Endothelial cell of umbilical vein (primary cell): ENCODE data around the gene MEOX1. TPM values are rescaled to one million over a fixed set of nuclear protein-coding genes. Genes with fewer than 3 reads are reported as not detected.

Source experiments
- BruUV-seq: library from RNA; stranded (reverse); fragments of 400-500 nt; replicated peaks from 2 replicates; lab custom pipeline; 2021; lab: Mats Ljungman, UMichigan
- CTCF ChIA-PET: fragments of 300-600, 350-600 bp; sonication (Branson Sonifier 250); formaldehyde crosslinking; loops from one replicate; lab custom pipeline; 2021; ENCODE audit warnings: antibody characterized with exemption, inconsistent platforms; lab: Charles Lee
- POLR2A ChIA-PET: fragments of 300-600, 350-600 bp; sonication (Branson Sonifier 250); formaldehyde crosslinking; loops from one replicate; lab custom pipeline; 2021; ENCODE audit warnings: antibody characterized with exemption, inconsistent platforms; lab: Charles Lee
- DNase-seq: peaks from one replicate; pipeline ENCODE4 v3.0.0-alpha.2; 2011; ENCODE audit warnings: low read depth, low spot score
- FAIRE-seq: peaks from 2 replicates; lab custom pipeline; 2011; peaks lifted over from hg19 to GRCh38; lab: Jason Lieb, UNC
- H2AFZ ChIP-seq: 2 replicates; pipeline ENCODE4 v1.6.0; 2012; ENCODE audit warnings: low read depth, low read length, control low read depth, inconsistent platforms
- H3K27ac ChIP-seq: 2 replicates; pipeline ENCODE4 v1.5.1; 2011; ENCODE audit warnings: low read depth, mild to moderate bottlenecking, control low read depth, low read length, moderate library complexity; ENCODE audit not compliant: insufficient read depth
- H3K27me3 ChIP-seq, 2 experiments: 2 replicates each; pipeline versions ENCODE4 v1.6.0 to v1.6.1; 2011; ENCODE audit warnings: low read length in 2 of 2, mixed read lengths in 1 of 2; ENCODE audit not compliant: control insufficient read depth in 2 of 2, insufficient read depth in 2 of 2
- H3K36me3 ChIP-seq, 2 experiments: 2 replicates in 1 of 2; 3 replicates in 1 of 2; pipeline ENCODE4 v1.5.1; 2011; ENCODE audit warnings: low read length in 2 of 2, mild to moderate bottlenecking in 1 of 2, moderate library complexity in 1 of 2; ENCODE audit not compliant: control insufficient read depth in 2 of 2, insufficient read depth in 2 of 2; ENCODE audit errors: extremely low read depth in 1 of 2
- H3K4me1 ChIP-seq: 3 replicates; pipeline ENCODE4 v1.5.1; 2011; ENCODE audit warnings: mild to moderate bottlenecking, low read length; ENCODE audit not compliant: control insufficient read depth, insufficient read depth; ENCODE audit errors: extremely low read depth
- H3K4me2 ChIP-seq: 2 replicates; pipeline ENCODE4 v1.6.1; 2011; ENCODE audit warnings: low read length, control low read depth, mixed read lengths; ENCODE audit not compliant: insufficient read depth
- H3K4me3 ChIP-seq, 3 experiments: fragments of 200-600 bp in 1 of 3; sonication (generic), shearing (Covaris generic) in 1 of 3; replicated peaks in 1 of 3; 2 replicates each; pipeline ENCODE4 v1.5.1; 2011 to 2016; ENCODE audit warnings: control low read depth in 3 of 3, low read length in 3 of 3, mild to moderate bottlenecking in 2 of 3, inconsistent platforms in 1 of 3, low read depth in 1 of 3, moderate library complexity in 1 of 3; ENCODE audit not compliant: insufficient read depth in 1 of 3
- H3K79me2 ChIP-seq: 2 replicates; pipeline ENCODE4 v1.6.0; 2012; ENCODE audit warnings: low read length, inconsistent platforms; ENCODE audit not compliant: control insufficient read depth, insufficient read depth
- H3K9ac ChIP-seq: replicated peaks from 2 replicates; pipeline ENCODE3; 2011; ENCODE audit warnings: low read length, control low read depth; ENCODE audit not compliant: insufficient read depth; ENCODE audit errors: extremely low read depth
- H3K9me1 ChIP-seq: replicated peaks from 3 replicates; pipeline ENCODE4 v1.6.0; 2011; ENCODE audit warnings: mild to moderate bottlenecking, low read length; ENCODE audit not compliant: control insufficient read depth, insufficient read depth; ENCODE audit errors: extremely low read depth
- H3K9me3 ChIP-seq: replicated peaks from 2 replicates; pipeline ENCODE4 v1.5.1; 2012; ENCODE audit warnings: low read length, inconsistent platforms; ENCODE audit not compliant: control insufficient read depth, insufficient read depth
- H4K20me1 ChIP-seq: replicated peaks from 2 replicates; pipeline ENCODE3; 2011; ENCODE audit warnings: mild to moderate bottlenecking, low read length; ENCODE audit not compliant: control insufficient read depth, insufficient read depth; ENCODE audit errors: extremely low read depth
- EZH2 ChIP-seq: IDR thresholded peaks from 2 replicates; pipeline ENCODE4 v1.6.1; 2012; ENCODE audit warnings: borderline replicate concordance, low read depth, mild to moderate bottlenecking, moderate library complexity, low read length, inconsistent platforms; ENCODE audit not compliant: severe bottlenecking
- FOS ChIP-seq: IDR thresholded peaks from 2 replicates; pipeline ENCODE4 v1.6.1; 2011; ENCODE audit warnings: mild to moderate bottlenecking, low read length, moderate library complexity, borderline replicate concordance; ENCODE audit not compliant: insufficient read depth
- GATA2 ChIP-seq: IDR thresholded peaks from 2 replicates; pipeline ENCODE4 v1.7.0; 2011; ENCODE audit warnings: low read depth, mild to moderate bottlenecking, moderate library complexity, mixed read lengths, low read length; ENCODE audit not compliant: insufficient read length, insufficient read depth
- JUN ChIP-seq: IDR thresholded peaks from 2 replicates; pipeline ENCODE4 v1.6.1; 2011; ENCODE audit warnings: borderline replicate concordance, low read depth; ENCODE audit not compliant: insufficient read length, insufficient read depth
- MYC ChIP-seq: IDR thresholded peaks from one replicate; pipeline ENCODE4 v1.6.1; 2011; ENCODE audit warnings: mild to moderate bottlenecking, low read depth, low read length
- POLR2A ChIP-seq: IDR thresholded peaks from 2 replicates; pipeline ENCODE4 v1.6.1; 2012; ENCODE audit warnings: low read depth, mild to moderate bottlenecking, control low read depth, low read length
- POLR2AphosphoS5 ChIP-seq: IDR thresholded peaks from 2 replicates; pipeline ENCODE4 v1.6.1; 2012; ENCODE audit warnings: low read depth, mild to moderate bottlenecking, control low read depth, low read length, moderate library complexity; ENCODE audit not compliant: insufficient read depth
- dilution Hi-C: fragments of 300-500 bp; cut with MboI; formaldehyde crosslinking; loops from one replicate; pipeline ENCODE4 v1.15.0; 2019; ENCODE audit warnings: low sequenced_read_pairs; ENCODE audit not compliant: extremely low pct_ligation_motif_present
- intact Hi-C: fragments of 100-400 bp; cut with micrococcal nuclease; formaldehyde crosslinking; loops from one replicate; pipeline ENCODE4 v1.10.0; 2022
- polyA plus RNA-seq, 4 experiments: library from polyadenylated mRNA; depleted of rRNA in 3 of 4; stranded (reverse) in 3 of 4; unstranded in 1 of 4; fragments of >200 nt; gene quantifications; 2 replicates each; pipeline versions ENCODE4 v1.2.1 to v1.2.3, GENCODE V29; 2011 to 2012; ENCODE audit warnings: missing spikeins in 1 of 4
- total RNA-seq: library from RNA; stranded (reverse); gene quantifications from 2 replicates; pipeline ENCODE4 v1.2.3, GENCODE V29; 2021
- TF ChIP-seq, protein P1 (sequence below): IDR thresholded peaks from 2 replicates; pipeline ENCODE4 v1.6.1; 2011; ENCODE audit not compliant: insufficient read depth, insufficient read length
- TF ChIP-seq, protein P2 (sequence below), 2 donors: IDR thresholded peaks; 1 replicate in 1 of 2; 2 replicates in 1 of 2; pipeline ENCODE4 v1.5.1; 2011; ENCODE audit warnings: low read length in 2 of 2, mild to moderate bottlenecking in 2 of 2, moderate library complexity in 2 of 2, control low read depth in 1 of 2, inconsistent platforms in 1 of 2, low read depth in 1 of 2; ENCODE audit not compliant: insufficient read depth in 1 of 2; ENCODE audit errors: extremely low read depth in 1 of 2

MEOX1 gene
- total and polyA plus RNA-seq, 2 donors (not counting 3 experiments of a cell fraction or from before 2014, with no cell fraction given), result 0.06 TPM; not detected in 1

DNA sequence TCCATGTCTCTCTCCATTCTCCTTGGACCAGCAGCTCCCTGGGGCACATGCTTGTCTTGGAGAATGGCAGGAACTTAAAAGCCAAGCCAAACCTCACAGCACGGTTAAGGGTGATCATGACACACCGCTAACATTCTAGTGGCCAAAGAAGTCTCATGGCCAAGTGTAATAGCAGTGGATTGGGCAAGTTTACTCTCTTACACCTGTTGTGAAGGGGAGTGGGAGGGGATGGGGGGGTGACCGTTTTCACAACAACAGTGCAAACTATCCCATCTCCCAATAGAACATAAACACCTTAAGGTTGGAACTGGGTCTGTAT is 37.7 kb upstream of the MEOX1 start:
- CTCF ChIA-PET, result interaction anchor here (0.8 to 11.3 kb wide), 3 partner anchors 14 to 68 kb away, joined by 5 to 414 read pairs (median 8); partner anchors contain the start of gene SOST
- POLR2A ChIA-PET, result no interaction called here
- no peak overlapping the region for H3K9ac ChIP-seq
- DNase-seq, result no peak
- no peaks in the 10 kb centered on the region for H3K79me2 ChIP-seq
- H3K27me3 ChIP-seq, result no peaks in the 10 kb centered on the region
- no peak overlapping the region for H2AFZ ChIP-seq
- no peak for FAIRE-seq
- no peak overlapping the region for H3K27ac ChIP-seq
- dilution Hi-C loops (no loop called here), intact Hi-C loops (no loop called here)
- TF ChIP-seq JUN, result no peak
- TF ChIP-seq POLR2A, result no peak
- no peak for TF ChIP-seq GATA2
- TF ChIP-seq, protein P1, sequence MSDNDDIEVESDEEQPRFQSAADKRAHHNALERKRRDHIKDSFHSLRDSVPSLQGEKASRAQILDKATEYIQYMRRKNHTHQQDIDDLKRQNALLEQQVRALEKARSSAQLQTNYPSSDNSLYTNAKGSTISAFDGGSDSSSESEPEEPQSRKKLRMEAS, result no peak
- no peak for TF ChIP-seq FOS
- no peak for TF ChIP-seq POLR2AphosphoS5
- TF ChIP-seq MYC, result no peak
- TF ChIP-seq, protein P2, sequence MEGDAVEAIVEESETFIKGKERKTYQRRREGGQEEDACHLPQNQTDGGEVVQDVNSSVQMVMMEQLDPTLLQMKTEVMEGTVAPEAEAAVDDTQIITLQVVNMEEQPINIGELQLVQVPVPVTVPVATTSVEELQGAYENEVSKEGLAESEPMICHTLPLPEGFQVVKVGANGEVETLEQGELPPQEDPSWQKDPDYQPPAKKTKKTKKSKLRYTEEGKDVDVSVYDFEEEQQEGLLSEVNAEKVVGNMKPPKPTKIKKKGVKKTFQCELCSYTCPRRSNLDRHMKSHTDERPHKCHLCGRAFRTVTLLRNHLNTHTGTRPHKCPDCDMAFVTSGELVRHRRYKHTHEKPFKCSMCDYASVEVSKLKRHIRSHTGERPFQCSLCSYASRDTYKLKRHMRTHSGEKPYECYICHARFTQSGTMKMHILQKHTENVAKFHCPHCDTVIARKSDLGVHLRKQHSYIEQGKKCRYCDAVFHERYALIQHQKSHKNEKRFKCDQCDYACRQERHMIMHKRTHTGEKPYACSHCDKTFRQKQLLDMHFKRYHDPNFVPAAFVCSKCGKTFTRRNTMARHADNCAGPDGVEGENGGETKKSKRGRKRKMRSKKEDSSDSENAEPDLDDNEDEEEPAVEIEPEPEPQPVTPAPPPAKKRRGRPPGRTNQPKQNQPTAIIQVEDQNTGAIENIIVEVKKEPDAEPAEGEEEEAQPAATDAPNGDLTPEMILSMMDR (IDR thresholded peaks at IDR 0.05; ENCODE audit: extremely low read depth in 1 of 2, insufficient read depth in 1 of 2, low read depth in 1 of 2, low read length in 2 of 2), result no peak
- no peak for TF ChIP-seq EZH2
- no peaks in the 10 kb centered on the region for H3K9me3 ChIP-seq
- no peaks in the 10 kb centered on the region for H3K9me1 ChIP-seq
- no peak overlapping the region for H3K4me2 ChIP-seq
- no peak overlapping the region for H3K4me3 ChIP-seq
- H3K4me1 ChIP-seq, result no peaks in the 10 kb centered on the region
- H4K20me1 ChIP-seq, result no peaks in the 10 kb centered on the region
- BruUV-seq, result no TSS peak
- H3K36me3 ChIP-seq, result no peaks in the 10 kb centered on the region
